Adipocyte (in vitro differentiated cells): ENCODE data around the gene ILF3.

Source experiments
- DNase-seq: peaks from one replicate; pipeline ENCODE4 v3.0.0-alpha.2; 2015; ENCODE audit warnings: low read depth
- H3K27me3 ChIP-seq: replicated peaks from 2 replicates; pipeline ENCODE4 v1.7.0; 2013; ENCODE audit warnings: mild to moderate bottlenecking, low read length, moderate library complexity; ENCODE audit not compliant: control insufficient read depth, insufficient read depth
- H3K36me3 ChIP-seq: 2 replicates; pipeline ENCODE4 v1.7.0; 2013; ENCODE audit warnings: low read length, mild to moderate bottlenecking, moderate library complexity; ENCODE audit not compliant: control insufficient read depth, insufficient read depth, severe bottlenecking
- H3K4me1 ChIP-seq: 2 replicates; pipeline ENCODE4 v1.7.0; 2013; ENCODE audit warnings: mild to moderate bottlenecking, low read length, moderate library complexity; ENCODE audit not compliant: control insufficient read depth, insufficient read depth
- H3K4me3 ChIP-seq: 2 replicates; pipeline ENCODE4 v1.7.0; 2013; ENCODE audit warnings: mild to moderate bottlenecking, low read length, moderate library complexity
- H3K9ac ChIP-seq: 2 replicates; pipeline ENCODE4 v1.7.0; 2013; ENCODE audit warnings: mild to moderate bottlenecking, low read length, moderate library complexity
- H3K9me3 ChIP-seq: 2 replicates; pipeline ENCODE4 v1.7.0; 2013; ENCODE audit warnings: mild to moderate bottlenecking, low read length, moderate library complexity; ENCODE audit not compliant: control insufficient read depth

The ILF3 gene

DNA sequence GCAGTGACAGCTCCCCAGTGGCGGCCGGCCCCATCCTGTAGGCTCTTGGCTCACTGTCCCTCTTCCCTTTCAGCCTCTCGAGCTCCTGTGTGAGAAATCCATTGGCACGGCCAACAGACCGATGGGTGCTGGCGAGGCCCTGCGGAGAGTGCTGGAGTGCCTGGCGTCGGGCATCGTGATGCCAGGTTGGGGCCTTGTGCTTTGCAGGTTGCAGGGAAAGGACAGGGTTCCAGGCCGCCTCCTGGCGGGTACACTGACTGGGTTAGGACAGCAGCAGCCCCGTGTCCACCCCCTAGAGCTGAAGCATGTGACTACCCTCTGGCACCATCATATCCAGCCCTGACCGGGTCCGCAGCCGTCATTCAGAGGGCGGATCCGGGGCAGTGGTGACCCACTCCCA is 25.6 kb downstream of the ILF3 start:
- Histone ChIP-seq H3K36me3 (peaks cover 88% of the 10 kb centered on the region), H3K9ac (no peak overlapping the region), H3K9me3 (no peaks in the 10 kb centered on the region), H3K4me1 (no peaks in the 10 kb centered on the region), H3K27me3 (no peaks in the 10 kb centered on the region), H3K4me3 (no peak overlapping the region)
- no peak for DNase-seq

DNA sequence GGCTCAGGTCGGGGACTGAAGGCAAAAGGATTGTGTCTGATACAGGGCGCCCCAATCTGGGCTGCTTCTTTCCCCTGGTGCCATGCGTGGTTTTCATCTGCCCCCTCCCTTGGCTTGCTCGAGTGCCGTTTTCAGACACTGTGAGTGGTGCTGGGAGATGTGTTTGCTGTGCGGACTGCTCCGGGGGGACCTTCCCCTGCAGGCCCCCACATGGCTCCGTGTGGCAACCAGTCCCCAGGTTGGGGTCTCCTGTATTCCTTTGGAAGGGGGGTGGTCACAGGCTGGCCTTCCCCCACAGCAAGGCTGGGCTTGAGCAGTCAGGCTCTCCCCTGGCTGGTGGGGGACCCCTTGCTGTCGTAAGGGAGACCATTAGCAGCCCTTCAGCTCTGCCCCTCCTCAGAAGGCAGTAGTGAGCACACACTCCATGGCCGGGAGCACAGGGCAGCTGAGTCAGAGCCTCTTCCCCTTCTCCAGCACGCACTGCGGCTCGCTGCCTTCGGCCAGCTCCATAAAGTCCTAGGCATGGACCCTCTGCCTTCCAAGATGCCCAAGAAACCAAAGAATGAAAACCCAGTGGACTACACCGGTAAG is 26.5 kb downstream of the ILF3 start:
- H3K36me3 ChIP-seq, result peaks cover 93% of the 10 kb centered on the region
- no peaks in the 10 kb centered on the region for H3K9me3 ChIP-seq
- no peaks in the 10 kb centered on the region for H3K4me1 ChIP-seq
- H3K9ac ChIP-seq, result no peak overlapping the region
- no peaks in the 10 kb centered on the region for H3K27me3 ChIP-seq
- no peak overlapping the region for H3K4me3 ChIP-seq
- no peak for DNase-seq

DNA sequence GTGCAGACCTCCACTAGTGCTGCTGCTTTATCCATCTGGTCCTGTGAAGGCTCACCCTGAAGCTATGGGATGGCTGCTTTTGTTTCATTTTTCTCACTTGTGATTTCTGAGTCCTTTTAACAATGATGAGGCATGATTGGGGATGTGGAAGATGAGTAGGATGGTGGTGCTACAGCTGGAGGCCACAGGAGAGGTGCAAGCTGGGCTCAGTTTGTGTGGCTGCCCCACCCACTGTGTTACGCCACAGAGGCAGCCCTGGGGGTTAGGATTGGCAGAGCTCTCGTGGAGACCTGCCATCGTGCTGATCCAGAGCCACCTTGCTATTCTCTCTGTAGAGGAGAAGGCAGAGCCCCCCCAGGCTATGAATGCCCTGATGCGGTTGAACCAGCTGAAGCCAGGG is 27.5 kb downstream of the ILF3 start:
- Histone ChIP-seq H3K9ac (no peak overlapping the region), H3K36me3 (peaks cover 97% of the 10 kb centered on the region)

DNA sequence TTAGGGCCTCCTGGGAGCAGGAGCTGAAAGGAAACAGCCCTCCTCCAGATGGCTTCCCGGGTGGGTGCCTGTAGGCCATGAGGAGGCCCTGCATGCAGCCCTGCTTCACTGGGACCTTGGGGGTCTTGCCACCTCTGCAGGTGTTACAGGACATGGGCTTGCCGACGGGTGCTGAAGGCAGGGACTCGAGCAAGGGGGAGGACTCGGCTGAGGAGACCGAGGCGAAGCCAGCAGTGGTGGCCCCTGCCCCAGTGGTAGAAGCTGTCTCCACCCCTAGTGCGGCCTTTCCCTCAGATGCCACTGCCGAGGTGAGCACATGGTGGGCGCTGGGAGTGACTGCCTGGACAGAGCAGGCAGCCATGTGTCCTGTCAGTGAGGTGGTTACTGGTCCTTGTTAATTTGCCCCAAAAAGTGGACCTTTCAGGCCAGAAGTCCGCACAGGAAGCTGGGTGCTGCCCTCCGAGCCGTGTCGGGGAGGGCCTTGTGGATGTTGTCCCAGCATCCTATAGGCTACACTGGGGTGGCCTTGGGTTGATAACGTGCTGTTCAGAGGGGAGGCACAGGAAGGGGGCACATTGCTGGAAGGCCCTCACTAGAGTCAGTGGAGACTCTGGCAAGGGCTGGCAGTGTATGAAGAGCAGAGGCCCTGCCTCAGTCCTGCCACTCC is 28.4 kb downstream of the ILF3 start:
- H3K9ac ChIP-seq, result no peak overlapping the region
- peaks cover 6% of the 10 kb centered on the region for H3K4me1 ChIP-seq
- no peak overlapping the region for H3K4me3 ChIP-seq
- no peak for DNase-seq
- H3K9me3 ChIP-seq, result no peaks in the 10 kb centered on the region
- no peaks in the 10 kb centered on the region for H3K27me3 ChIP-seq
- H3K36me3 ChIP-seq, result peaks cover 94% of the 10 kb centered on the region

More for the DNA sequence above, 27.5 kb downstream of the ILF3 start:
- no peaks in the 10 kb centered on the region for H3K9me3 ChIP-seq
- H3K4me3 ChIP-seq, result no peak overlapping the region
- no peaks in the 10 kb centered on the region for H3K27me3 ChIP-seq
- peaks cover 4% of the 10 kb centered on the region for H3K4me1 ChIP-seq
- no peak for DNase-seq

DNA sequence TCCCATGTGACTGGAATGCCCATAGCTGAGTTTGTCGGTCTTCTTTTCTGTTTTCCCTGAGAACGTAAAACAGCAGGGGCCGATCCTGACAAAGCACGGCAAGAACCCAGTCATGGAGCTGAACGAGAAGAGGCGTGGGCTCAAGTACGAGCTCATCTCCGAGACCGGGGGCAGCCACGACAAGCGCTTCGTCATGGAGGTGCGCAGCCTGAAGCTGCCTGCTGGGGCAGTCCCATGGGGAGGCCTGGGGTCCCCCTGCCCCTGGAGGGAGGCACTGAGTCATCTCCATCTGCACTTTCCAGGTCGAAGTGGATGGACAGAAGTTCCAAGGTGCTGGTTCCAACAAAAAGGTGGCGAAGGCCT is 28.9 kb downstream of the ILF3 start:
- Histone ChIP-seq H3K4me1 (peaks cover 6% of the 10 kb centered on the region), H3K9ac (no peak overlapping the region), H3K9me3 (no peaks in the 10 kb centered on the region), H3K4me3 (no peak overlapping the region), H3K36me3 (peaks cover 94% of the 10 kb centered on the region), H3K27me3 (no peaks in the 10 kb centered on the region)
- DNase-seq, result no peak

DNA sequence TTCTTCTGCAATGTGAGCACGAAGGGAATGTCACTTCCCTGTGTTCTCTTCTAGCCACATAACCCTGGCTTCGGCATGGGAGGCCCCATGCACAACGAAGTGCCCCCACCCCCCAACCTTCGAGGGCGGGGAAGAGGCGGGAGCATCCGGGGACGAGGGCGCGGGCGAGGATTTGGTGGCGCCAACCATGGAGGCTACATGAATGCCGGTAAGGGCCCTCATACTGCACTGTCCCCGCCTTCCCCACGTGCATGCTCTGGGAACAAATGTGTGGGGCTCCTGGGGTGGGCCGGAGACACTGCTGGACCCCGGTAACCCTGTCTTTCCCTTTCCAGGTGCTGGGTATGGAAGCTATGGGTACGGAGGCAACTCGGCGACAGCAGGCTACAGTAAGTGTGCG is 29.4 kb downstream of the ILF3 start:
- H3K9ac ChIP-seq, result no peak overlapping the region
- no peak overlapping the region for H3K4me3 ChIP-seq
- H3K4me1 ChIP-seq, result peaks cover 6% of the 10 kb centered on the region
- no peaks in the 10 kb centered on the region for H3K9me3 ChIP-seq
- DNase-seq, result no peak
- no peaks in the 10 kb centered on the region for H3K27me3 ChIP-seq
- H3K36me3 ChIP-seq, result peaks cover 94% of the 10 kb centered on the region

DNA sequence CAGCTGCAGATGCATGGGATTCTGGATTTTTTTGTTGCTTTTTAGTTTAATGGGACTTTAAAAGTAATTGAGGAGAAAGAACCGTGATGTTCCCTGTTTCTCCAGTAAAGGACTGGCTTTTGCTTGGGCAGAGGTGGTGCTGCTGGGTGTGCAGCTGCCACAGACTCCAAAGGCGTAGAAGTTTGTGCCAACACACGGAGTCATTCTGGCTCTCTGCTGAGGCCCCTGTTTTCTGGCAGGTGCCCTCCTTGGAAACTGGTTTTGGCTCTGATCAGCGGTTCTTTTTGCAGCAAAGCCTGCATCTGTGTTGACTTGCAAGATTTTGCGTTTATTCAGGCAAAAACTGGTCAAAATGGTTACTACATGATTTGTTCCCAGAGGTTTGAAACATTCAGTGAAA is 31.1 kb downstream of the ILF3 start:
- H3K4me3 ChIP-seq, result no peak overlapping the region
- peaks cover 13% of the 10 kb centered on the region for H3K4me1 ChIP-seq
- no peaks in the 10 kb centered on the region for H3K27me3 ChIP-seq
- H3K9me3 ChIP-seq, result no peaks in the 10 kb centered on the region
- no peak for DNase-seq
- H3K36me3 ChIP-seq, result peaks cover 94% of the 10 kb centered on the region
- no peak overlapping the region for H3K9ac ChIP-seq

DNA sequence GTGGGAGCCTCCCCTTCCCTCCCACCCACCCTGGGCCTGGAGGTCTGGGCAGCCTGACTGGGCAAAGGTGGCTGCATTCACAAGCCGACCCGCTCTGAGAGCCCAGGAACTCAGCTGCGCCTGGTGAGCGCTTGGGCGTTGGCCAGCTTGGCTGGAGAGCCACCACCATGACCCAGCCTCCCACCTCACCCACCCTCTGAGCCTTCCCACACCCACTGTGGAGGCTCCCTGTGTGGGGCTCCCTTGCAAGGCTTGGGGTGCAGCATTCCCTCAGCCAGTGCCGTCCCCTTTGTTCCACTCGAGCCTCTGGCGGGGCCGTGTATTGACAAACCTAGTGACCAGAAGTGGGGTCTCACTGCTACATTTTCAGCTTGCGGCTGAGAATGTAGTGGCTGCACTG is 32.0 kb downstream of the ILF3 start:
- H3K4me1 ChIP-seq, result peaks cover 16% of the 10 kb centered on the region
- H3K4me3 ChIP-seq, result no peak overlapping the region
- H3K27me3 ChIP-seq, result no peaks in the 10 kb centered on the region
- DNase-seq, result no peak
- H3K36me3 ChIP-seq, result peaks cover 94% of the 10 kb centered on the region
- no peak overlapping the region for H3K9ac ChIP-seq
- no peaks in the 10 kb centered on the region for H3K9me3 ChIP-seq

DNA sequence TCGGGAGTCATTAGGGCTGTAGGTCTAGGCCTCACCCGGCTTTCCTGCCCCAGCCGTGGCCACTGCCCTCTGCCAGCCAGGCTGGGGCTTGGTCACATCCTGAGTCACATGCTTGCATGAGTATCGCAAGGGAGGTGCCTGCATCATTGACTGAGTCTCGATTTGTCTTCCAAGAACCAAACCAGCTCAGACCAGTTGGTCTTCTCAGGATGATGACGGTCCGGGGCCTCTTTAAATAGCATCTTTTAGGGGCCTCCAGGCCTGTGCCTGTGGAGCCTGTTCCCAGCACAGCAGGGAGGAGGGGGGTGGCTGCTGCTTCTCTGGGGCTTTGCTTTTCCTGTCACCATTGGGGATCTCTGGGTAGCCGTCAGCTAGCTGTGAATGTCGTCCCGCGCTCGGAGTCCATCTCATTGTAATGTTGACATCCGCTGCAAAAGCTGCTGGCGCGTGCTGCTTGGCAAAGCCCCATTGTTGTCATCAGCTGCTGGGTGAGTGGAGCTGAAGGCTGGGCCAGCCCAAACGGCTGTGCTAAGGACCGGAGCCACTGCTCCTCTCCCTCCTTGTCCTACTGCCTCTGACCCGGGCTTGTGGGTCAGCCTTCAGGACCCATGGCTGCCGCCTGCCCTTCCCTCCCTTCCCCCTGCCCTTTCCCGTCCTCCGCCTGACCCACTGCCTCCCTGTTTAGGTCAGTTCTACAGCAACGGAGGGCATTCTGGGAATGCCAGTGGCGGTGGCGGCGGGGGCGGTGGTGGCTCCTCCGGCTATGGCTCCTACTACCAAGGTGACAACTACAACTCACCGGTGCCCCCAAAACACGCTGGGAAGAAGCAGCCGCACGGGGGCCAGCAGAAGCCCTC is 32.7 kb downstream of the ILF3 start:
- Histone ChIP-seq H3K4me1 (peaks cover 16% of the 10 kb centered on the region), H3K36me3 (peaks cover 94% of the 10 kb centered on the region), H3K4me3 (no peak overlapping the region), H3K9ac (no peak overlapping the region), H3K9me3 (no peaks in the 10 kb centered on the region), H3K27me3 (no peaks in the 10 kb centered on the region)
- DNase-seq, result no peak

DNA sequence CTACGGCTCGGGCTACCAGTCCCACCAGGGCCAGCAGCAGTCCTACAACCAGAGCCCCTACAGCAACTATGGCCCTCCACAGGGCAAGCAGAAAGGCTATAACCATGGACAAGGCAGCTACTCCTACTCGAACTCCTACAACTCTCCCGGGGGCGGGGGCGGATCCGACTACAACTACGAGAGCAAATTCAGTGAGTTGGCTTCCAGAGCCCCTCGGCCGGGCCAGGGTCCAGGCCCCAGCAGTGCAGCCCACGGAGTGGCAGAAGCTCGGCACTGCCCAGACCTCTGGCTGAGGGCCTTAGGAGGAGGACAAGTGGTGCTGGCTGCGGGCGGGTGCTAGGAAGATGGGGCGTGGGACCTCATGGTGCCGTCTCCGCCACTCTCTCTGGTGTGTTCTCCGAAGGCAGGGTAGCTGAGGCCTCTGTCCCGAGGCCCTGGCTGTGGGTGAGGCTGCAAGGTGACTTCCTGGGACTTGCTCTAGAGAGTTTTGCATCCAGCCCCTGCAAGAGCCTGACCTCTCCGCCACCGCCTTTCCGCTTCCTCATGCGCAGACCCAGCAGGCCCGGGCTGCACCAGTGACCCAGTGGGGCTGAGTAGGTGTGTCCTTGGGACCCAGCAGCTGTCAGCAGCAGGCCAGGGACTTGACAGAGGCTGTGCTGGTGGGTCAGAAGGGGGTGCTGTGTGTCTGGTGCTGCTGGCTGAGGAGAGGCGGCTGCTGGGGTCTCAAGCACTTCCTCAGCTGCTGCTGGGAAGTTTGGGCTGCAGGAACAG is 33.6 kb downstream of the ILF3 start:
- H3K9me3 ChIP-seq, result no peaks in the 10 kb centered on the region
- H3K4me1 ChIP-seq, result peaks cover 16% of the 10 kb centered on the region
- peaks cover 93% of the 10 kb centered on the region for H3K36me3 ChIP-seq
- no peaks in the 10 kb centered on the region for H3K27me3 ChIP-seq
- DNase-seq, result no peak
- no peak overlapping the region for H3K9ac ChIP-seq
- H3K4me3 ChIP-seq, result no peak overlapping the region
